Fibroblast of lung (primary cell): ENCODE measurements around the gene DNASE2B.

Source experiments
- CTCF ChIP-seq, 2 donors: IDR thresholded peaks in 1 of 2; conservative IDR thresholded peaks in 1 of 2; 1 replicate in 1 of 2; 2 replicates in 1 of 2; pipeline ENCODE4 v1.5.1; 2011 to 2012; ENCODE audit warnings: low read length in 2 of 2, control low read depth in 1 of 2, inconsistent platforms in 1 of 2, low read depth in 1 of 2, mild to moderate bottlenecking in 1 of 2
- EZH2 ChIP-seq: IDR thresholded peaks from 2 replicates; pipeline ENCODE4 v1.5.1; 2012; ENCODE audit warnings: low read length, control low read depth, mild to moderate bottlenecking; ENCODE audit errors: missing control alignments

DNA sequence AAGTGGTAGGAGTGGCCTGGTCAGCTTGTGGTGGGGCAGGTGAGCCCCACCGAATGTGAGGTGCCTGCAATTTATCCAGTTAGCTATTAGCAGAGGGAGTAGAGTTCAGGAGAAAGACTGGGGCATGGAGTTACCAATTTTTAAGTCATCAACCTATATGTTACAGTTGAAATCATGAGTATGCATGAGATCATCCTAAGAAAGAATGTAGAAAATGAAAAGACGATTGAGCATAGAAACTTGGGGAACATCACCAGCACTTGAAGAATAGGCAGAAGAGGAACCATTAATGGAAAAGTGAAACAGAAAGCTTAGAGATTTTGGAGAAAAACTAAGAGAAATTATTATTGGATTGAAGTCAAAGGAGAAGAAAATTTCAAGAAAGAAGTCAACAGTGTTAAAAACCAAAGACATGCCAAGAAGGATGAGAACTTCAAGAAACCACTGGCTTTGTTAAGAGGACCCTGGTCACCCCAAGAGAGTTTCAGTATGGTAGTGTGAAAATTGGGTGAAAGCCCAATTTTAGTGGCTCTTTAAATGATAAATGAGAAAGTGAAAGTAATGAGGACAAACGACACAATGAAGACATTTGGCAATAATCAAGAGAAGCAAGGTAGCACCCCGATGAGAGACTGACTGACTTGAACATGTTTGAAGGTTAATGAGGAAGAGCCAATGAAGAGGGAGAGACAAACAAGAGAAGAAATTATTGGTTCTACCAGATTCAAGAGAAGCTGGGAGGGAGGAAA lies 36.7 kb downstream of the DNASE2B start:
- TF ChIP-seq CTCF (conservative IDR thresholded peaks at IDR 0.05 in 1 of 2, IDR thresholded peaks at IDR 0.05 in 1 of 2; ENCODE audit: low read depth in 1 of 2, low read length in 2 of 2): peak in 1 of 2 donors; percentile 0
- TF ChIP-seq EZH2: no peak
